Gastroesophageal sphincter (tissue), 3 donors: ENCODE data around the gene SYT3.

ENCODE experiments used
- CTCF ChIP-seq, 4 experiments: fragments of 200-600 bp in 2 of 4; fragments of 450-650 bp in 2 of 4; sonication (generic) in 1 of 4; IDR thresholded peaks; one replicate each; pipeline ENCODE4 v1.5.1; 2017 to 2019; ENCODE audit warnings: antibody characterized with exemption in 4 of 4, mild to moderate bottlenecking in 2 of 4, moderate library complexity in 2 of 4
- EP300 ChIP-seq: sonication (generic); formaldehyde crosslinking; IDR thresholded peaks from one replicate; pipeline ENCODE4 v1.6.1; 2017; ENCODE audit warnings: antibody characterized with exemption, mild to moderate bottlenecking
- POLR2A ChIP-seq, 2 donors: fragments of 450-650 bp; IDR thresholded peaks; one replicate each; pipeline ENCODE4 v1.6.1; 2017; ENCODE audit warnings: antibody characterized with exemption in 2 of 2, mild to moderate bottlenecking in 2 of 2, moderate library complexity in 1 of 2
- POLR2AphosphoS5 ChIP-seq: sonication (generic); formaldehyde crosslinking; IDR thresholded peaks from one replicate; pipeline ENCODE4 v1.6.1; 2017; ENCODE audit warnings: antibody characterized with exemption

- no peak for TF ChIP-seq CTCF (IDR thresholded peaks at IDR 0.05)
- TF ChIP-seq POLR2A (IDR thresholded peaks at IDR 0.05): no peak
- TF ChIP-seq EP300: no peak
- TF ChIP-seq POLR2AphosphoS5: no peak
Observed at GRCh38 chr19:50626795-50627194, 12.9 kb downstream of the SYT3 start.
